Measurements from ENCODE around the gene RASA4B.
"Not testable (repeated sequence)": the region's sequence is repeated elsewhere in the genome, so short reads cannot be mapped to it uniquely, and the experiment has no call there.

- TF ChIP-seq CTCF (IDR thresholded peaks at IDR 0.05; ENCODE audit: low read depth, low read length); POLR2A (IDR thresholded peaks at IDR 0.05; ENCODE audit: extremely low read depth, insufficient read length); MYC (IDR thresholded peaks at IDR 0.05; ENCODE audit: low read depth, low read length); MAX (IDR thresholded peaks at IDR 0.05; ENCODE audit: low read depth, low read length): not testable (repeated sequence)
Observed at GRCh38 chr7:102479209-102479584, 38.4 kb downstream of the RASA4B start.

All from NB4 (cell line).